ENCODE data around the gene ARMC9.

ARMC9 gene

GRCh38 chr2:231330311-231330710 lies 131.9 kb downstream of the ARMC9 start:
- DNase-seq (ENCODE audit: low spot score in 2 of 2) (no peak), ATAC-seq (replicated peaks; ENCODE audit: extremely low read depth, poor library complexity, severe bottlenecking) (no peak)
- H3K4me1 Mint-ChIP-seq = no peaks in the 10 kb centered on the region
- H3K36me3 Mint-ChIP-seq (ENCODE audit: insufficient read depth) = no peaks in the 10 kb centered on the region
- no peak overlapping the region for H3K27ac Mint-ChIP-seq (ENCODE audit: low read depth)
- H3K27me3 Mint-ChIP-seq = no peaks in the 10 kb centered on the region
- no peak overlapping the region for H3K4me3 Mint-ChIP-seq
- no peaks in the 10 kb centered on the region for H3K9me3 Mint-ChIP-seq

GRCh38 chr2:231331533-231331932 lies 133.1 kb downstream of the ARMC9 start:
- no peak for DNase-seq (ENCODE audit: low spot score in 2 of 2)
- H3K4me3 Mint-ChIP-seq = no peak overlapping the region
- ATAC-seq (replicated peaks; ENCODE audit: extremely low read depth, poor library complexity, severe bottlenecking) = no peak
- no peaks in the 10 kb centered on the region for H3K4me1 Mint-ChIP-seq
- no peaks in the 10 kb centered on the region for H3K27me3 Mint-ChIP-seq
- no peaks in the 10 kb centered on the region for H3K9me3 Mint-ChIP-seq
- H3K27ac Mint-ChIP-seq (ENCODE audit: low read depth) = no peak overlapping the region
- H3K36me3 Mint-ChIP-seq (ENCODE audit: insufficient read depth) = no peaks in the 10 kb centered on the region

DNA sequence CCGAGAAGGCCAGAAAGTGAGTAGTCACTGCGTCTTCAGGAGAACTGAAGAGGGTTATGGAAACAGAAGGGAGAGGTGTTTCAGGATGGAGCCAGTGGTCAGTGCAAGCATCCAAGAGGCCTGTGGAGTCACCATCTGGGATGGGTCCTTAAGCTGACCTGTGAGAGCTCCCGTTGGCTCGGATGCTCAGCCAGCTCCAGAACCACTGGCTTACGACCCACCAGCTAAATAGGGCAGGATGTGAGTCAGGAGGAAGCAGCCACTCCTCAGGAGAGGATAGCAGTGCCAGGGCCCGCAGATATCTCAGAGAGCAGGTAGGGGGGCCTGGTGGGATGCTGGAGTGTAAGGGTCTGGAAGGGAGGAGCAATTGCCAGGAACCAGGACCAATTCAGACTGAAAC lies 134.0 kb downstream of the ARMC9 start:
- ATAC-seq (replicated peaks; ENCODE audit: extremely low read depth, poor library complexity, severe bottlenecking) = no peak

DNA sequence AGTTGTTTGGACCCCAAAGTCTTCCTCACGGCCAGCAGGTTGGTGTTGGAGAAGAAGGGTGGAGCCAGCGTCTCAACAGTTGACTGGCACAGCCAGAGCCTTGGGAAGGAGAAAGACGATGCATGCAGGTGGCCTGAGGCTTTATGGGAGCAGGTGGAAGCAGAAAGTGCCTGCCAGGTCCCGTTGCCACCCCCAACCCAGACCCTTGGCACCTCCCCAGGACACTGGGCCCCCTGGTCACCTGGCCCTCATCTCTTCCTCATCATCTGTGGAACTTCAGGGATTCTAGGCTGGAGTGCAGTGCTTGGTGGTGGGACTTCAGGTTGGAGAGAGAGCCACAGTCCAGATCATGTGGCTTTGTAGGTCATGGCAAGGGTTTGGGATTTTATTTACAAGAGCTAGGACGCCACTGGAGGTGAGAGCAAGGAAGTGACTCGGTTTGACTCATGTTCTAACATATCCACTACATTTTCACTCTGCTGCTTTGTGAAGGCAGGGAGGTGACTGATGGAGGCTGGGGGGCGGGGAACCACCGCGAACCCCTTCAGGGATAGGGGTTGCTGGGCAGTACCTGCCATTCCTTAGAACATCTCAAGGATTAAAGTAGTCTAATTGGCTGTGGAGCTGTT lies 134.6 kb downstream of the ARMC9 start:
- no peak for DNase-seq (ENCODE audit: low spot score in 2 of 2)
- no peaks in the 10 kb centered on the region for H3K9me3 Mint-ChIP-seq
- ATAC-seq (replicated peaks; ENCODE audit: extremely low read depth, poor library complexity, severe bottlenecking) = no peak
- H3K27ac Mint-ChIP-seq (ENCODE audit: low read depth) = no peak overlapping the region
- no peak overlapping the region for H3K4me3 Mint-ChIP-seq
- no peaks in the 10 kb centered on the region for H3K36me3 Mint-ChIP-seq (ENCODE audit: insufficient read depth)
- H3K4me1 Mint-ChIP-seq = no peaks in the 10 kb centered on the region
- no peaks in the 10 kb centered on the region for H3K27me3 Mint-ChIP-seq

More for the DNA sequence above, 134.0 kb downstream of the ARMC9 start:
- no peak overlapping the region for H3K4me3 Mint-ChIP-seq
- H3K36me3 Mint-ChIP-seq (ENCODE audit: insufficient read depth) = no peaks in the 10 kb centered on the region
- no peak for DNase-seq (ENCODE audit: low spot score in 2 of 2)
- no peaks in the 10 kb centered on the region for H3K4me1 Mint-ChIP-seq
- no peaks in the 10 kb centered on the region for H3K27me3 Mint-ChIP-seq
- H3K27ac Mint-ChIP-seq (ENCODE audit: low read depth) = no peak overlapping the region
- H3K9me3 Mint-ChIP-seq = no peaks in the 10 kb centered on the region

GRCh38 chr2:231334179-231334930 lies 135.9 kb downstream of the ARMC9 start:
- H3K36me3 Mint-ChIP-seq (ENCODE audit: insufficient read depth) = no peaks in the 10 kb centered on the region
- no peak overlapping the region for H3K27ac Mint-ChIP-seq (ENCODE audit: low read depth)
- H3K4me3 Mint-ChIP-seq = no peak overlapping the region
- no peak for DNase-seq (ENCODE audit: low spot score in 2 of 2)
- no peak for ATAC-seq (replicated peaks; ENCODE audit: extremely low read depth, poor library complexity, severe bottlenecking)
- no peaks in the 10 kb centered on the region for H3K9me3 Mint-ChIP-seq
- H3K4me1 Mint-ChIP-seq = no peaks in the 10 kb centered on the region
- no peaks in the 10 kb centered on the region for H3K27me3 Mint-ChIP-seq

DNA sequence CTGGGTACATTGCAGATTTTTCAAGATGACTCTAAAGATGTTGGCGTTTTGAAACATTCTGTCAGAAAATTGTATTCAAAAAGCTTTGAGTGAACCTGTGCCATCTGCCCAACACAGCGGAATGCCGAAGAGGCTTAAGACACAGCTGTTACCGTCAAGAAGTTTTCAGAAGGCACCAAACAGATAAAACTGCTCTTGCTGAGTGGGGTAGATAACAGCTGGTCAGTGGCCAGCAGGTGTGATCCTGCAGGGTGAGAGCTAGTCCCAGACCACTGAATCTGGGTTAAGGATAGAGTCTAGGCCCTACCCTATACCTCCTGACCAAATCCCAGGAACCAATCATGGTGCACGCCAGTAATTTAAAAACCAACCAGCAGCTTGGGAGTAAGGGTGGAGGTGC lies 136.6 kb downstream of the ARMC9 start:
- Mint-ChIP-seq H3K4me1 (no peaks in the 10 kb centered on the region), H3K27me3 (no peaks in the 10 kb centered on the region), H3K9me3 (no peaks in the 10 kb centered on the region), H3K27ac (ENCODE audit: low read depth) (no peak overlapping the region), H3K4me3 (no peak overlapping the region), H3K36me3 (ENCODE audit: insufficient read depth) (no peaks in the 10 kb centered on the region)
- ATAC-seq (replicated peaks; ENCODE audit: extremely low read depth, poor library complexity, severe bottlenecking) = no peak
- DNase-seq (ENCODE audit: low spot score in 2 of 2) = no peak

GRCh38 chr2:231335591-231335990 lies 137.2 kb downstream of the ARMC9 start:
- Mint-ChIP-seq H3K27me3 (no peaks in the 10 kb centered on the region), H3K4me1 (no peaks in the 10 kb centered on the region), H3K9me3 (no peaks in the 10 kb centered on the region), H3K4me3 (no peak overlapping the region), H3K27ac (ENCODE audit: low read depth) (no peak overlapping the region), H3K36me3 (ENCODE audit: insufficient read depth) (no peaks in the 10 kb centered on the region)
- ATAC-seq (replicated peaks; ENCODE audit: extremely low read depth, poor library complexity, severe bottlenecking) = no peak
- DNase-seq (ENCODE audit: low spot score in 2 of 2) = no peak

GRCh38 chr2:231336236-231336635 lies 137.8 kb downstream of the ARMC9 start:
- ATAC-seq (replicated peaks; ENCODE audit: extremely low read depth, poor library complexity, severe bottlenecking) = no peak
- no peak overlapping the region for H3K4me3 Mint-ChIP-seq
- no peak overlapping the region for H3K27ac Mint-ChIP-seq (ENCODE audit: low read depth)
- H3K4me1 Mint-ChIP-seq = no peaks in the 10 kb centered on the region
- H3K9me3 Mint-ChIP-seq = no peaks in the 10 kb centered on the region
- H3K27me3 Mint-ChIP-seq = no peaks in the 10 kb centered on the region
- H3K36me3 Mint-ChIP-seq (ENCODE audit: insufficient read depth) = no peaks in the 10 kb centered on the region
- DNase-seq (ENCODE audit: low spot score in 2 of 2) = no peak

DNA sequence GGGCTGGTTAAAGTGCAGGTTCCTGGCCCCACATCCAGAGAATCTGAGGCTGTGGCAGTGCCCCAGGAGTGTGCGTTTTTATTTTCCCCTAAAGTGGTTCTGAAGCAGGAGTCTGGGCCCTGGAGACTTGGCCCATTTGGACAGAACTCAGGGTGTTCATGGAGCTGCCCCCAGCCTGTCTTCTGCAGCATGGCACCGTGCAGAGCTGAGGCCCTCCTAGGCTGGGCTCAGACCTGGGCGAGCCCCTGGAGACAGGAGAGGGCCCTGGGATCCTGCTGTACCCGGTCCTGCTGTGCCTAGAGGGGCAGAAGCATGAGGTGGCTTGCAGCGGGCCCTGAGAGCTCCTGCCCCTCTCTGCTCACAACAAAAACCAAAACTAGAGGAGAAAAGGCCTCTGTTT lies 138.3 kb downstream of the ARMC9 start:
- DNase-seq (ENCODE audit: low spot score in 2 of 2) (no peak), ATAC-seq (replicated peaks; ENCODE audit: extremely low read depth, poor library complexity, severe bottlenecking) (no peak)
- Mint-ChIP-seq H3K27me3 (no peaks in the 10 kb centered on the region), H3K9me3 (no peaks in the 10 kb centered on the region), H3K4me1 (no peaks in the 10 kb centered on the region), H3K27ac (ENCODE audit: low read depth) (no peak overlapping the region), H3K4me3 (no peak overlapping the region), H3K36me3 (ENCODE audit: insufficient read depth) (no peaks in the 10 kb centered on the region)

- no peak overlapping the region for H3K4me3 Mint-ChIP-seq
- ATAC-seq (replicated peaks; ENCODE audit: extremely low read depth, poor library complexity, severe bottlenecking) (no peak), DNase-seq (ENCODE audit: low spot score in 2 of 2) (no peak)
- no peaks in the 10 kb centered on the region for H3K36me3 Mint-ChIP-seq (ENCODE audit: insufficient read depth)
- no peaks in the 10 kb centered on the region for H3K4me1 Mint-ChIP-seq
- no peaks in the 10 kb centered on the region for H3K9me3 Mint-ChIP-seq
- H3K27ac Mint-ChIP-seq (ENCODE audit: low read depth) = no peak overlapping the region
- H3K27me3 Mint-ChIP-seq = no peaks in the 10 kb centered on the region
Measured at GRCh38 chr2:231337807-231338759, 139.7 kb downstream of the ARMC9 start.

GRCh38 chr2:231339316-231339715 lies 140.9 kb downstream of the ARMC9 start:
- Mint-ChIP-seq H3K27me3 (peaks cover under 1% of the 10 kb centered on the region), H3K9me3 (no peaks in the 10 kb centered on the region), H3K4me3 (no peak overlapping the region), H3K27ac (ENCODE audit: low read depth) (no peak overlapping the region), H3K36me3 (ENCODE audit: insufficient read depth) (no peaks in the 10 kb centered on the region), H3K4me1 (no peaks in the 10 kb centered on the region)
- no peak for ATAC-seq (replicated peaks; ENCODE audit: extremely low read depth, poor library complexity, severe bottlenecking)
- DNase-seq (ENCODE audit: low spot score in 2 of 2) = no peak

DNA sequence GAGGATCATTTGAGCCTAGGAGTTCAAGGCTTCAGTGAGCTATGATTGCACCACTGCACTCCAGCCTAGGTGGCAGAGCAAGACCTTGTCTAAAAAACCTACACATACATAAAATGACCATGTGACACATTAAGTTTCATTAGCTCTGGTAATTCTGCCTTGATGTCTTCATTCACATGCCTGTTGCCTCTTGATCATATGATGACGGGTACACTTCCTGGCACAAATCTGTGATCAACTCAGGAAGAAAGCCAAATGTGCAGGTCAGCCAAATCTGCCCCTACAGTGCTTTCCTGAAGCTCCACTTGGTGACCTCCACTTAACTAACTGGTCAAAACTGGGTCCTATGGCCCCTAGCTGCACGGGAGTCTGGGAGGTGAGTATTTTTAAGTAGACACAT lies 142.7 kb downstream of the ARMC9 start:
- ATAC-seq (replicated peaks; ENCODE audit: extremely low read depth, poor library complexity, severe bottlenecking) (no peak), DNase-seq (ENCODE audit: low spot score in 2 of 2) (no peak)
- no peaks in the 10 kb centered on the region for H3K9me3 Mint-ChIP-seq
- H3K4me1 Mint-ChIP-seq = no peaks in the 10 kb centered on the region
- no peaks in the 10 kb centered on the region for H3K36me3 Mint-ChIP-seq (ENCODE audit: insufficient read depth)
- H3K4me3 Mint-ChIP-seq = no peak overlapping the region
- H3K27ac Mint-ChIP-seq (ENCODE audit: low read depth) = no peak overlapping the region
- peaks cover 18% of the 10 kb centered on the region for H3K27me3 Mint-ChIP-seq
